GM21515 (cell line): ENCODE results near the gene CCL27.

ENCODE experiments used
- ATAC-seq: cut with Tn5 transposase; IDR thresholded peaks from one replicate; pipeline ENCODE4 v1.9.1; 2021; ENCODE audit not compliant: unreplicated experiment

The CCL27 gene, protein sequence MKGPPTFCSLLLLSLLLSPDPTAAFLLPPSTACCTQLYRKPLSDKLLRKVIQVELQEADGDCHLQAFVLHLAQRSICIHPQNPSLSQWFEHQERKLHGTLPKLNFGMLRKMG

DNA sequence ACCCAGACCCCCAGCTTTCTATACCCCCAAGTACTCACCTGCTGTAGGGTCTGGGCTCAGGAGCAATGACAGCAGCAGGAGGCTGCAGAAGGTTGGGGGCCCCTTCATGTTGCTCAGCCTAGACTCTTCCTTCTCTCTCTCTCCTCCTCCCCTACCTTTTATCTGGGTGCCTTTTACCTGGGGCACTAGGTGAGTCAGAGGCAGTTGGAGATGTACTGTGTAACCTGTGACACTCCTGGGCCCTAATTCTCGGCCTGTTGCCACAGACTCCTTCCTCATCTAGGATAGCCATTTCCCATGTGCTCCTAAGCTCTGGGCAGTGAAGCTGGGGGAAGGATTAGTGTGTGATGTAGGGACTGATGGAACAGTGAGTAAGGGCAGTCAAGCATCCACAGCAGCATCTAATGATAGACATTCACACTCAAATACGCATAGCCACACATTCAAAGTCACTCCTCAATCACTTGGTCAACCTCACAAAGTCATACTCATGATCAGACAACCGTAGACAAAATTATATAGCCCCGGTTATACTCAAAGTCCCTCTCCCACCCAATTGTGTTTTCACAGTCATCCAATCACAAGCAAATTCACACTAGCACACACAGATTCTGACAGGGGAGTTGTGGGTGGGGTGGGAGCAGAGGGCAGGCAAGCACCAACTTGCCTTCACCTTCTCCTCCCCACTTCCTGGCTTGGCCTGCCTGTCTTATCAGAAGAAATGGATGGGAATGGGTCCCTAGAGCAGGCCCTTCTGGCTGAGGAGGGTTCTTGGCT lies at the start of gene CCL27:
TSS of gene CCL27 (minus strand) at position 132 of the 777 bp plus-strand sequence. CDS start at position 108, 24 bp downstream.
- no peak for ATAC-seq

DNA sequence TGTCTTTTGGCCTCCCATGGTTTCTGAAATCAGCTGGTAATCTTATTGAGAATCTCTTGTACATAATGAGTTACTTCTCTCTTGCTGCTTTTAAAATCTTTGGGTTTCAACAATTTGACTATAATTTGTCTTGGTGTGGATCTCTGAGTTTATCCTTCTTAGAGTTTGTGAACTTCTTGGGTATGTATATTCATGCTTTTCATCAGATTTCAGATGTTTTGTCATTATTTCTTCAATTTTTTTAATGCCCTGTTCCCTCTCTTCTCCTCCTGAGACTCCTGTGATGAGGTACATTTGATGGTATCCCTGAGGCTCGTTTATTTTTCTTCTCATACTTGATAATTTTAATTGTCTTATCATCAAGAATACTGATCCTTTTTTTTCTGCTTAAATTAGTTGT lies 49.7 kb upstream of the CCL27 start:
- ATAC-seq, result no peak

DNA sequence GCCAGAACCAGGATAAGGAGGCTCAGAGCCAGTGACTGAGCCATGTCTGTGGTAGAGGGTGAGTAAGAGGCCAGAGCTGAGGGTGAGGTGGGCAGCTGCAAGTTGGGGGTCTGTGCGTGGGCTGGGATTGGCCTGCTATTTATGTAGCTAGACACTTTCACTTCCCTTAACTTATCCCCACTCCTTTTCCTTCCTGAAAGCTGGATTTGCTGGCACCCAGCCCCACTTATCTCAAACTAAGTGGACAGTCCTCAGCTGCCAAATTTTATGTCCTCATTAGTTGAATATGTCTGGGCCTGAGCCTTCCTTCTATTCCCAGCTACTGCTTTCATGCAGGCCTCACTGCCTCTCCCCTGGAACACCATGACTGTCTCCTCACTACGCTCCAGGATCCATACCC lies 47.6 kb upstream of the CCL27 start, which contains the start of gene CCL21:
TSS of gene CCL21 (minus strand) at position 114 of the 400 bp plus-strand sequence. CDS start at position 44, 70 bp downstream.
- ATAC-seq, result no peak

DNA sequence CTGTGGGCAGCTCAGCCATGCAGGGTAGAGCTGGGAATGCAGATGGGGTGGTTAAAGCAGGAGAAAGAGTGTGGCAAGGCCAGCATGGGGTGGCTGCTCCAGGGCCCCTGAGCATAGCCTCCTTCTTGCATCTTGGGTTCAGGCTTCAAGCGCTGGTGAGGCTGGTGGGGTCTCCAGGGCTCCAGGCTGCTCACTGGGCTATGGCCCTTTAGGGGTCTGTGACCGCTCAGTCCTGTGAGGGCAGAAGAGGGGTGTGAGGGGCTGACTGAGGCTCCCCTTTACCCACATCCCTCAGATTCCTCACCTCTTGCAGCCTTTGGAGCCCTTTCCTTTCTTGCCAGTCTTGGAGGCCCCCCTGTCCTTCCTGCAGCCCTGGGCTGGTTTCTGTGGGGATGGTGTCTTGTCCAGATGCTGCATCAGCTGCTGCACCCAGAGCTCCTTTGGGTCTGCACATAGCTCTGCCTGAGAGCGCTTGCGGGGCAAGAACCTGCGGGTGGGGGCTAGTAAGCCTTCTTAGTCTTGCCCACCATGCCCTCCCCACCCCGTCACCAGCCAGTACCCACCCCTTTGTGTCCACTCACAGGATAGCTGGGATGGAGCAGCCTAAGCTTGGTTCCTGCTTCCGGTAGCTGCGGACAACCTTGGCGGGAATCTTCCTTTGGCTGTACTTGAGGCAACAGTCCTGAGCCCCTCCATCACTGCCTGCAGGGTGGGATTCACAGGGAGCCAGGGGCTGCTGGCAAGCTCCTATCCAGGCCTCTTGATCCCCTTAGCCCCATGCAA lies 46.9 kb upstream of the CCL27 start:
- ATAC-seq, result no peak

DNA sequence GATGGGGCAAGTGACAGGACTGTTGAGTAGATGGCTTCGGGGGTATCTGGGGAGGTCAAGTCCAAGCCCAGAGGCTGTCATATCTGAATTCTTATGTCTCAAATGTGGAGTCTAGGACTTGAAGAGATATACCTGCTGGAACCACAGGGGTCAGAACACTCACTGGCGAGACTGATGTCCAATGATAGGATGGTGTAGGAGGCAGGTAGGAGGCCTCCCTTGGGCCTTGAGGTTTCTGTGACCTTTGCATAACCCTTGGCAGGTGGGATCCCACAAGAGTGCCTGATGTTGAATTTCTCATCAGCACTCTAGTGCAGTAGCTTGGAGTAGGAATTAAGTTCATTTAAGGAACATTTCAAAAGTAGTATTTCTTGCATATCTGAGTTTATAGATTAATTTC lies 44.7 kb upstream of the CCL27 start:
- no peak for ATAC-seq

DNA sequence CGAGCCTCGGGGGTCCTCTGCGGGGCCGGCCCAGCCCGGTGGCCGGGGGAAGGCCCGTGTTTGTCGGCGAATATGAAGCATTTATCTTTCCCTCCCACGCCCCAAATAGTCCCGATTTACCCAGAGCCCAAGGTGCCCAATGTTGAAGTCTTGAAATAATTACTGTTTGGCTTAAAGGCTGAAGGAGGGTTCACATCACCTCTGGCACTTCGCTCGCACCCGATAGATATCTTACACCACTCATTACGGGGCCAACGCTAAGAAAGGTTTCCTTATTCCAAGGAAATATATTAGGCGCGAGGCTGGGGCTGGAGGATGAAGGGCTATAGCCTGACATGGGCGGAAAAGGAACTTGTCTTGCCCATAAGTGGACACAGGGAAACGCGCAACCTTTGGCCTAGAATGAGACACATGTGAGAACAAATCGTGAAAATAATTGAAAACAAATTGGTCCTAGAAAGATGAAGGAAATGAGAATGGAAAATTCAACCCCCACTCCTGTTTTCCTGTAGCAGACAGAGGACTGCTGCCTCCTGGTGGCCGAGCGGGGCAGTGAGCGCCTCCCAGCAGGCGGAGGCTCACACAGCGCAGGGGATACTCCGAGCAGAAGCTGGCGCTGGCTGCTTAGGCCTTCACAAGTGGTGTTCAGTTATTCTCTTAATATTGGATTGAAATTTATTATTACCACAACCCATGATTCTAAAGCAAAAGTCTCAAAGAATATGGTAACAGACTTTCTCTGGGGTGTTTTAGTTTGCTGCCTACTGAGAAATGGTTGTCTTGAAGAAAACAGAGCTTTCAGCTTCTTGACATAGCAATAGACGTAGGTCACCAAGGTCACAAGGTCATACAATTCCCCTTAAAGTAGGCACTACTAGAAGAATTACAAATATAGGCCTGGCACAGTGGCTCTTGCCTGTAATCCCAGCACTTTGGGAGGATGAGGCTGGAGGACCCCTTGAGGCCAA lies 39.6 kb upstream of the CCL27 start:
- peak; percentile 68 for ATAC-seq

DNA sequence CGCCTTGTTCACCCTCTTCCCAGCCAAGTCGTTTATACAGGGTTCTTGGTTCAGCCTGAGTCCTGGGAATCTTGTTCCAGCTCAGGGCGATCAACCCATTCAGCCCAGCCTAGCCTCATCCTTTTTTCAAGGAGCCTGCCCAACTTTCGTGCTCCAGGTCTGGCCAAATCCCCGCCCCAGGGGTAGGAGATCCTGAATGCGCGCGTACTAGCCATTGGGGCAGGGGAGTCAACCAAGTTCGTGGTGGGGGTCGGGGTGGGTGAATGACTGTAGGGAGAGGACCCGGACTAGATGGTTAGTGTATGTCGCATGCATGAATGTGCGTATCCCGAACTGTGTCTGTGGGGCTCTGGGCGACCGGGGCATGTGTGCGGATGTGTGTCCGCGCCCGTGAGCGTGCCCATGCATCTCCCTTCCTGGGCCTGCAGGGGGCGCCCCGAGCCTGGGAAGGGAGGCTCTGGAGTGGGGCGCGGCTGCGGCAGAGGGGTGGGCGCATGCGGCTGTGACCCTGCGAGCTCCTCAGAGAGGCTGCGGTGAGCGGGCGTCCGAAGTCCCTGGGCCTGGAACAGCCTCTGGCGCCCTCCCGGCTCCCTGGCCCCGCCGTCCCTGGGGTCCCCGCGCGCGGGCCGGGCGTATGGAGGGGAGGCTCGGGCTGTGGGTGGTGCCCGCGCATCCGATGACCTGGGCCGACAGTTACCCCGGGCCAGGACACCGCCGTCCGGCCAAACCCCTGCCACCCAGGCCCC lies 38.7 kb upstream of the CCL27 start:
- ATAC-seq, result no peak

DNA sequence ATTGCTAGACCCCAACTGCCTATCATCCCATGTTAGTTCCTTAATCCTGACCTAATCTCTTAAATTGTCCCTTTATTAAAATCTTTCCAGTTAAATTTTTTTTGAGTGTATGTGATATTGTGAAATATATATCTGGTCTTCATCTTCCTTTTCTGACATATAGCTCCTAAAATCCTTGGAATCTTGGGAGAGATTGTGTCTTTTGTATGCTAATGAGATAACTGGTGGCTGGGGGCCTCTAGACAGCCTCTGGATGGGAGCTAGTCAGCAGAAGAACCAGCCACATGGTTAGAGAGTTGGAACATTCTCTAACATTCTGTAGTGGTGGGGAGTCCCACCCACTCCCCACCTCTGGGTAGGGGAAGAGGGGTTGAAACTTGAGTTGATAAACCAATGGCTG lies 32.4 kb upstream of the CCL27 start:
- no peak for ATAC-seq

DNA sequence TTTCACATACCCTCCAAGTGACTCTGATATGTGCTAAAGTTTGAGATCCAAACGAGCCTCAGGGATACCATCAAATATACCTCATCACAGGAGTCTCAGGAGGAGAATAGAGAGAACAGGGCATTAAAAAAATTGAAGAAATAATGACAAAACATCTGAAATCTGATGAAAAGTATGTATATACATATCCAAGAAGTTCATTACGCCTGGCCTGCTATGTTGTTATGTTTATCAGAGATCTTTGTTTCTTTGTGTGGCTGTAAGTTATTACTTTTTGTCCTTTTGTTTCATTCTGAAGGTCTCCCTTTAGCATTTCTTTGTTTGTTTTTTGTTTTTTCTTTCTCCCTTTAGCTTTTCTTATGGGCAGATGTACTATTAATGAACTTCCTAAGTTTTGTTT lies 31.1 kb upstream of the CCL27 start:
- ATAC-seq, result no peak

DNA sequence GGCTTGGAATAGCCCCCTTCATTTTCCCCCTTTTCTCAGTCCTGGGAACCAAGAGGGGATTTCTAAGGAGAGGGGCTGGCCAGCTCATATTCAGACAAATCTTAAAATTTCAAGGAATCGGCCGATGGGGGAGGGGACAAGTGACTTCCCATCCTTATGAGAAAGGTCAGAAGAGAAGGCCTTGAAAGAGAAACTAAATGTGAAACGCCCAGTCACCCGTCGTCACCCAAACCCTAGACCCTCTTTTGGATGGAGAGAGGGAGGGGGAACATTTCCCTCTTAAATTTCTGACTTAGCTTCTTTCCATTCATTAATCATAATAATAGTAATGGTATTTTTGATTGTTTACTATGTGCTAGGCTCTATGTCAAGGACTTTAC lies 29.5 kb upstream of the CCL27 start:
- ATAC-seq, result no peak

DNA sequence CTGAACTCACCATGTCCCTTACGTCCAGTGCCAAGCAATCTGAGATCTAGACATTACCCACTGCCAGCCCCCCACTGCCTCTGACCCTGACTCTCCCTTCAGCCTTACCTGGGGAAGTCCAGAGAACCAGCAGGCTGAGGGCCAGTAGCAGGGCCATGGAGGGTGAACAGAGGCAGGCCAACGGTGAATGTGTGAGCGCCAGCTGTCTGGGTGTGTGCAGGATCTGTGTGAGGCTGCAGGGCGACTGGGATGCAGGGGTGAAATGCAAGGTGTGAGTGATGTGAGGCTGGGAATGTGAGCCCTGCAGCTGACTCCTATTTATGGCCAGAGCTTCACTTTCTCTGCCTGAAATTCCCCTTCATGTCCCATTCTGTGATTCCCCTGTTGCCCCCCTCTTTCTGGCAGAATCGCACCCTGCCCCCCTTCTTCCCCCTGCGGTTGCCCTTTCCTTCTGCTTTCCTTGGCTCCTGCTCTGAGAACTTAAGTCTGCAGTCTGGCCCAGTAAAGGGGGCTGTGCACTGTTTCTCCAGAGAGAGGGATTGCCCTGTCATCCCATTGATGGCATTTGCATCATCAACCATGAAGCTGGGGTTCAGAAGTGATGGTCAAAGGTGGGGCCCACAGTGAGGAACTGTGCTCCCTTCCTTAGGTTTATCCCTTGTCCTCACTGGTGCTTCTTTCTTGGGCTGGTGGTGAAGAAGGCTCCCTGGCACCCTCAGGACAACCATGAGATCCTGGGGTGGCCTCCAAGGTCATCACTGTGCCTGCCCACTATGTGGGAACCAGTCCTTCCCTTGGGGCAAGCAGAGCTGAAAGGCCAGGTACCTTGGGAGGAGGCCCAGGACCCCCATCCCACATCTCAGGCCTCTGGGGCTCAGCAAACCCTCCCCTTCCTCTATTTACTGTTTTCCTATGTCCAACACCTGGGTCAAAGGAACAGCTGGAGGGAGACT lies 28.8 kb upstream of the CCL27 start, which contains the start of gene CCL19:
TSS of gene CCL19 (minus strand) at position 294 of the 953 bp plus-strand sequence. CDS start at position 157, 137 bp downstream.
- no peak for ATAC-seq

DNA sequence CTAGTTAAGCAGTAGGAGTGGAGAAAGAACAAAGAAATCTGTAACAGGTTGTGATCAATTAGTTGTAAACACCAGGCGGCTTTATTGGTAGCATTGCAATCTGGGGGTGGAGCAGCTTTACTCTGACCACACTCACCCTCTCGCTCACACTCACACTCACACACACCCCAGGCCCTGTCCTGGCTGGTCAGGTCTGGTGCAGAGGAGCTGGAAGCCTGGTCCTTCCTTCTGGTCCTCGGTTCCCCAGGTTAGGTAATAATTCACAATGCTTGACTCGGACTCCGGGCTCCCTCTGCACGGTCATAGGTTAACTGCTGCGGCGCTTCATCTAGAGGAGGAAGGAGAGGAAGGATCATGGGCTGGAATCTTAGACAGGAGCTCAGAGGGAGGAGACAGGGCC lies 27.1 kb upstream of the CCL27 start:
- ATAC-seq, result no peak

DNA sequence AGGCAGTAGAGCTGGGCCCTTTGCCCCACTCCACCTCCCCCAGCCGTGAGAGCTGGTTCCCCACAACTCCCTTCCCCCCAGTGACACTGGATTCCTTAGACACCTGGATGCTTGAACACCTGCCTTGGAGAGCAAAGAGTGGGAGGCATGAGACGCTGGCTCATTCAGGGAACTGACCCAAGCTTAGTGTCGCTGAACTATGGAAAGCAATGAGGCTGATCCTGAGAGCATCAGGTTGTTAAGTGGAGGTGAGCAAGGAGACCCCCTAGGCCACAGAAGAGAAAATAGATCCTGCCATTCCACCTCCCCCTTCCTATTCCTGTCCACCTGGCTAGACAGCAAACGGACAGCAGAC lies 26.6 kb upstream of the CCL27 start:
- no peak for ATAC-seq

DNA sequence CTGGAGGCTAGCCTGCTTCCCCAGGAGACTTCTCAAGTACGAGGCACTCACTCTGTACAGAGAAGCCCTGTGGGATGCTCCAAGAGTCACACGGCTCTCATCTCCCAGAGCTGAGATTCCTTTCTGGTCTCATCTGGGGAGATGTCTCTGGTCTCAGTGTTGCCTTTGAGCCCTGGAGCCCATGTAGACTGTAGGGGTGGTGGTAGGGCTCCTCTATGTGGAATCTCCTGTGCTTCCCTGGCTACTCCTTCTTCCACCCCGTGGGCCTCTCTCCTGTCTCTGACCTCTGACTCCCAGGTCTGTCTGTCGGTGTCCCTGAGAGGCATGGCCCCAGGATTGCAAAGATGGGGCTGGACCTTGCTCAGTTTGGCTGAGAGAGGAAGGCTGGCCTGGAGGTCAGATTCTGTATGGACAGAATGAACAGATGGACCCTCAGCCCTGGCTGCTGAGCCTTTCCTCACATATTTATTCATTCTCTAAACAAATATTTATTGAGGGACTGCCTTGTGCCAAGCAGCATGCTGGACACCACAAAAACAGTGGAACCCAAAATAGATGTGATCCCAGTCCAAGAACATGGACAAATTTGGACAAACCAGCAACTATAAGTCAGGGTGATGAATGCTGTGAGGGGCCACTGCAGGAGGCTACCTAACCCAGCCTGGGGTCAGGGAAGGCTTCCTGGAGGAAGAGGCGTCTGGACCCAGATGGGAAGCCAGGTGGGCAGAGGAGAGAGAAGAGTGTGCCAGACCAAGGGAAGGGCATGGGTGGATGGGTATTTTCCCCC lies 26.1 kb upstream of the CCL27 start:
- no peak for ATAC-seq

DNA sequence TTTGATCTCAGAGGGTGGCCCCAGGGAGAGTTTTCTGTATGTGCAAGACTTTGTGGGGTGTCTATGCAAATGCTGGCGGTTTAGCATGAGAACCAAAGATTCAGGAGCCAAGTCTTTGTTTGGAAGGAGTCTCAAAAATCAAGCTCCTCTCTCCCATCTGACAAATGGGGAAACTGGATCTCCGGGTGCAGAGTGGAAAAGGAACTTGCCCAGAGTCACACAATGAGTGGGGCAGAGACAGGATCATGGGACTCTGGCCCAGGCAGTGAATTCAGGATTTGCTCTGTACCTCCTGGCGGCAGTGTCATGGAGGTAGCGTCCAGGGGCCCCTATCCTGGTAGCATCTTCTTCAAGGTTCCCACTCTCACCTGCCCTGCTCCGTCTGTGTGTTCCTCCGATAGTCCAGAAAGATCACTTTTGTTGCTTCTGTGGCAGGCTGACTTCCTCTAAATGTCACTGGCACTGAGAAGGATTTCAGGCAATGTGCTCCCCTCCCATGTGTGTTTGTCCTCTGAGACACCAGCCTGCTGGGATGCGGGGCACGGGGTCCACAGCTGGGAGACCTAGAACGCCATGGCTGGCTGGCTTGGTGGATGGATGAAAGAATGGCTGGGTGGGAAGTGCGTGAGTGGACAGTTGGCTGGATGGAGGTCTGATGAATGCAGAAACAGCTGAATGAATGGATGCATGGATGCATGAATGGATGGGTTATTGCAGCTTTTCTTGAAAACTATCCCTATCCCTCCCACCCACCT lies 25.0 kb upstream of the CCL27 start:
- no peak for ATAC-seq

DNA sequence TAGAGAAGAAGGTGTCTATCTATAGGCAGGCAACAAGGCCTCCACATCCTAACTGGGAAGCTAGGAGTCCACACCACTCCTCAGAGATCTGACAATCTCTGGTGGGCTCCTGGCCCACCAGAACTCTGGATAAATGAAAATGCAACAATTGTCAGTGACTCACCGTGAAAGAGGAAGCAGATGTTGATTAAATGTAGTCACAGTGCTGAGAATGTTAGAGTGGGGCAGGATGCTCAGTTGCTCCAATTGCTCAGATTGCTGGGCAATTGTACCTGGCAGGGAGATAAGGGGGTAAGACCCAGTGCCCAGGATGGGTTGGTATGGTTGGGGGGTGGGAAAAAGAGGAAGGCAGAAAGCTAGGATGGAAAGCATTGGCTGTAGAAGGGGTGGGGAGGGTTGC lies 24.3 kb upstream of the CCL27 start:
- ATAC-seq, result no peak

DNA sequence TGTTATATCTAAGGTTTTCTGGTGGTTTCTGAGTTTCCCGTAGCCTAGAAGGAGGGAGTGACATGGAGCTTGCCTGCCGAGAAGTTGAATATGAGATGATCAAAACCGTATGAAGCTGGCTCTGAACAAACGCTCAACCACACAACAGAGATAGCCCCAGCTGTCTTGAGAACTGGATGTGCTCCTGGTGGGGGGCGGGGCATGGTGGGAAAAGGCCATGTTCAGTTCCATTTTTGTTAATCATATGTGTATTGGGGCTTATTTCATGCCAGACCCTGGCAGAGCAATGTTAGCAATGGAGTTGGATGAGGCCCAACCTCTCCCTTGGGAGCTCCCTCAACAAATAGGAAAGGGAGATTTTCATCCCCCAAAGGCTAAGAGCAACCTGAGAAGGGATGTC lies 23.8 kb upstream of the CCL27 start:
- ATAC-seq, result no peak

DNA sequence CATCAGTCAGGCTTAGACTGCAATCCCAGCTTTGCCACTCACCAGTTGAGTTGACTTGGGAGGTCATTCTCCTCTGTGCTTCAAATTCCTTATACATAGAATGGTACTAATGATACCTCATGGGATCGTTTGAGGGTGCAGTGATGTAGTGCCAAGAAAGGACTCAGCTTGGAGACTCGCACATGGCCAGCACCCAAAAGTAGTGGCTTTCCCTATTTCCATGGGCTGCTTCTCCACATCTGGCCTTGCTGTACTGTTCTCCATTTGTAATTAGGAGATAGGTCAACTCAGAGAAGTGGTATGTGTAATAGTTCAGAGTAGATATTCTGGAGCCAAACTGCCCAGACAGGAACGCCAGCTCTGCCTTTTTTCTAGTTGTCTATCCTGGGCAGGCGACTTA lies 23.1 kb upstream of the CCL27 start:
- no peak for ATAC-seq
